Tibial nerve (tissue), 4 donors: Measurements from ENCODE around the gene KRAS. TPM values are rescaled to one million over a fixed set of nuclear protein-coding genes. Genes with fewer than 3 reads are reported as not detected.

Source experiments
- DNase-seq, 2 donors: peaks; one replicate each; pipeline ENCODE4 v3.0.0-alpha.2; 2019; ENCODE audit warnings: low spot score in 2 of 2
- H3K27ac ChIP-seq, 4 donors: fragments of 200-600 bp; sonication (generic) in 3 of 4; one replicate each; pipeline ENCODE4 v1.5.1; 2017 to 2019; ENCODE audit warnings: mild to moderate bottlenecking in 1 of 4
- H3K27me3 ChIP-seq, 2 donors: fragments of 200-600 bp; sonication (generic) in 1 of 2; one replicate each; pipeline versions ENCODE4 v1.5.1 to v1.6.0; 2017 to 2019
- H3K36me3 ChIP-seq, 3 donors: fragments of 200-600 bp; sonication (generic); one replicate each; pipeline ENCODE4 v1.5.1; 2018 to 2019
- H3K4me1 ChIP-seq, 4 donors: fragments of 200-600 bp; sonication (generic) in 3 of 4; one replicate each; pipeline ENCODE4 v1.5.1; 2017 to 2019
- H3K4me3 ChIP-seq, 4 donors: fragments of 200-600 bp; sonication (generic) in 3 of 4; one replicate each; pipeline ENCODE4 v1.5.1; 2017 to 2019; ENCODE audit warnings: mild to moderate bottlenecking in 1 of 4, moderate library complexity in 1 of 4
- H3K9me3 ChIP-seq, 4 donors: fragments of 200-600 bp; sonication (generic) in 3 of 4; one replicate each; pipeline ENCODE4 v1.5.1; 2017 to 2019
- CTCF ChIP-seq, 5 experiments: fragments of 200-600 bp in 3 of 5; fragments of 450-650 bp in 2 of 5; sonication (generic) in 3 of 5; IDR thresholded peaks; one replicate each; pipeline ENCODE4 v1.5.1; 2016 to 2019; ENCODE audit warnings: antibody characterized with exemption in 5 of 5, mild to moderate bottlenecking in 3 of 5, moderate library complexity in 2 of 5
- EP300 ChIP-seq, 2 donors: sonication (generic); formaldehyde crosslinking; IDR thresholded peaks; one replicate each; pipeline ENCODE4 v1.6.1; 2017; ENCODE audit warnings: antibody characterized with exemption in 2 of 2, mild to moderate bottlenecking in 1 of 2
- POLR2A ChIP-seq, 2 donors: fragments of 450-650 bp; IDR thresholded peaks; one replicate each; pipeline ENCODE4 v1.6.1; 2017; ENCODE audit warnings: antibody characterized with exemption in 2 of 2, mild to moderate bottlenecking in 2 of 2, moderate library complexity in 2 of 2
- WGBS, 2 donors: methylation state at CpG; one replicate each; pipeline ENCODE4 v1.1.5; 2018; 5-methylcytosine and 5-hydroxymethylcytosine counted together
- total RNA-seq, 4 donors: library from RNA; depleted of rRNA; stranded (reverse); fragments of >200 nt; gene quantifications; one replicate each; pipeline ENCODE4 v1.1.0, GENCODE V29; 2016

The KRAS gene
- total RNA-seq, 4 donors from 2014 or later, result 19.2 to 36.3 (median 28.0) TPM

- no peaks in the 10 kb centered on the region for H3K27me3 ChIP-seq
- DNase-seq, result no peak
- no peak overlapping the region for H3K27ac ChIP-seq
- H3K9me3 ChIP-seq, result no peaks in the 10 kb centered on the region
- 91 to 95% methylated on average over 1 of the region's 1 CpG for WGBS, 2 donors
- H3K36me3 ChIP-seq, result no peaks in the 10 kb centered on the region
- H3K4me3 ChIP-seq, result no peak overlapping the region
- TF ChIP-seq POLR2A (IDR thresholded peaks at IDR 0.05) (no peak), CTCF (IDR thresholded peaks at IDR 0.05) (no peak)
- H3K4me1 ChIP-seq, result peaks cover 0 to 10% (median 2%) of the 10 kb centered on the region in 4 donors
These were observed 37.4 kb downstream of the KRAS start for GRCh38 chr12:25213338-25213737.

- TF ChIP-seq CTCF (IDR thresholded peaks at IDR 0.05), result no peak
- no peak for TF ChIP-seq EP300 (IDR thresholded peaks at IDR 0.05)
- TF ChIP-seq POLR2A (IDR thresholded peaks at IDR 0.05), result no peak
- no peak for DNase-seq
- Histone ChIP-seq H3K9me3 (no peaks in the 10 kb centered on the region), H3K27me3 (no peaks in the 10 kb centered on the region), H3K4me1 (peaks cover 0 to 10% (median 0%) of the 10 kb centered on the region in 4 donors), H3K27ac (no peak overlapping the region), H3K4me3 (no peak overlapping the region), H3K36me3 (peaks cover 0 to 19% (median 0%) of the 10 kb centered on the region in 3 donors)
- WGBS, 2 donors, result 65 to 72% methylated on average over 1 of the region's 1 CpG
These were observed 42.2 kb downstream of the KRAS start for GRCh38 chr12:25208554-25208953.

DNA sequence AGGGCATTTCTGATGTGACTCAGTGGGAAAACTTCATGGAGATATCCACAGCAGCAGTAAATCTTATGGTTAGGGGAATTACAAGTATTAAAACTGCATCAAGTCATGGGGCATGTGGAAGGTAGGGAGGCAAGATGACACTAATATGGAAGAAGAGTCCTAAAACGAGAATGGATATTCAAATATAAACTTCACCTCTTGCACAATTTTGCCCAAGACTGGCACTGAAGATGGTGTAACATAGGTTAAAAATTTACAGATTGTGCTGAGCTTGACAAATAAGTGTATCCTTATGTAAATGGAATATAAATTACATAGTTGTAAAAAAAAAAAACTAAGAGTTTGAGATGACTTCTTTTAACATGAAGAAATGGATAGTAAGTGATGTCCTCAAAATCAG, 42.9 kb downstream of the KRAS start:
- peaks cover 0 to 10% (median 0%) of the 10 kb centered on the region in 4 donors for H3K4me1 ChIP-seq
- no peaks in the 10 kb centered on the region for H3K27me3 ChIP-seq
- peaks cover 0 to 19% (median 0%) of the 10 kb centered on the region in 3 donors for H3K36me3 ChIP-seq
- H3K9me3 ChIP-seq, result no peaks in the 10 kb centered on the region
- DNase-seq, result no peak
- 89 to 92% methylated on average over 1 of the region's 1 CpG for WGBS, 2 donors
- TF ChIP-seq POLR2A (IDR thresholded peaks at IDR 0.05) (no peak), EP300 (IDR thresholded peaks at IDR 0.05) (no peak), CTCF (IDR thresholded peaks at IDR 0.05) (no peak)
- no peak overlapping the region for H3K27ac ChIP-seq
- H3K4me3 ChIP-seq, result no peak overlapping the region

DNA sequence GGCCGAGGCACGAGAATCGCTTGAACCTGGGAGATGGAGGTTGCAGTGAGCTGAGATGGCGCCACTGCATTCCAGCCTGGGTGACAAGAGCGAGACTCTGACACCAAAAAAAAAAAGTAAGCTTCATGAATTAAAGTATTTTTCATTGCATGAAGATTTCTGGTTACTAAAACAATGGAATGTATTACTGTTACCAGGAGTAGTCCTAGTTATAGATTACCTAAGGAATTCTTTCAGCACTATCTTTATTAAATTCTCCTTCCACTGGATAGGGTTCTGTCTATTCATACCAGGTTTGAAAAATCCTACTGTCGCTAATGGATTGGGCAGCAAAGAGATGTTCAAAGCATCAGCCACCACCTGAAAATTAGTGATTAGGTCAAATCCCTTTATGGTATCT, 43.3 kb downstream of the KRAS start:
- WGBS, 2 donors, result 97 to 99% methylated on average over 6 of the region's 6 CpGs
- Histone ChIP-seq H3K9me3 (no peaks in the 10 kb centered on the region), H3K27ac (no peak overlapping the region), H3K4me1 (peaks cover 0 to 10% (median 0%) of the 10 kb centered on the region in 4 donors), H3K4me3 (no peak overlapping the region), H3K27me3 (no peaks in the 10 kb centered on the region), H3K36me3 (peaks cover 0 to 20% (median 0%) of the 10 kb centered on the region in 3 donors)
- TF ChIP-seq POLR2A (IDR thresholded peaks at IDR 0.05), result no peak
- no peak for TF ChIP-seq EP300 (IDR thresholded peaks at IDR 0.05)
- no peak for TF ChIP-seq CTCF (IDR thresholded peaks at IDR 0.05)
- no peak for DNase-seq

DNA sequence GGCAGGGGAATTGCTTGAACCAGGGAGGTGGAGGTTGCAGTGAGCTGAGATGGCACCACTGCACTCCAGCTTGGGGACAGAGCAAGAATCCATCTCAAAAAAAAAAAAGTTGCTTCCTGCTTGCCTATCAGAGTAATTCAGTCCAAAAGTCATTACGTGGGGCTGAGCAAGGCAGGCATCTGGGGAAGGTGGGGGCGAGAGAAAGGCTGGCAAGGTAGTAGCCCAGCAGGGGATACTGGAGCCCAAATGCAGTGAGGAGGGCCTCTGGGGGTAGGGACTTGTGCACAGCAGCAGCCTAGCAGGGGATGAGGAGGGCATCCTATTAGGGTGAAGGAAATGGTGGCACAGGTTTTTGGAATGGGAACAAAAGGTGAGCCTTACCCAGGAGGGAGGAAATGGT, 48.6 kb downstream of the KRAS start:
- no peak overlapping the region for H3K27ac ChIP-seq
- peaks cover 0 to 16% (median 0%) of the 10 kb centered on the region in 3 donors for H3K36me3 ChIP-seq
- peaks cover 0 to 8% (median 0%) of the 10 kb centered on the region in 4 donors for H3K4me1 ChIP-seq
- WGBS, 2 donors, result 71 to 98% methylated on average over 2 of the region's 2 CpGs
- H3K27me3 ChIP-seq, result no peaks in the 10 kb centered on the region
- H3K9me3 ChIP-seq, result no peaks in the 10 kb centered on the region
- TF ChIP-seq POLR2A (IDR thresholded peaks at IDR 0.05) (no peak), EP300 (IDR thresholded peaks at IDR 0.05) (no peak), CTCF (IDR thresholded peaks at IDR 0.05) (no peak)
- no peak overlapping the region for H3K4me3 ChIP-seq
- no peak for DNase-seq
